Naive thymus-derived CD4-positive, alpha-beta T cell (primary cell): Measurements from ENCODE around the gene RAD51B. TPM values are rescaled to one million over a fixed set of nuclear protein-coding genes. Genes with fewer than 3 reads are reported as not detected.
"Not testable (repeated sequence)": the region's sequence is repeated elsewhere in the genome, so short reads cannot be mapped to it uniquely, and the experiment has no call there.

Source experiments
- ATAC-seq: fragments of 150-1000 bp; cut with Tn5 transposase; 2 replicates; pipeline ENCODE4 v1.10.0; 2021; ENCODE audit warnings: mild to moderate bottlenecking, moderate library complexity
- CTCF ChIA-PET: fragments of 350-600 bp; sonication (Branson Sonifier 250); formaldehyde crosslinking; loops from one replicate; lab custom pipeline; 2021; ENCODE audit warnings: antibody characterized with exemption; lab: Charles Lee
- POLR2A ChIA-PET: fragments of 350-600 bp; sonication (Branson Sonifier 250); formaldehyde crosslinking; loops from one replicate; lab custom pipeline; 2021; ENCODE audit warnings: antibody characterized with exemption, inconsistent platforms; lab: Charles Lee
- DNase-seq, 9 donors: peaks; one replicate each; pipeline versions ENCODE4 v3.0.0 to v3.0.0-alpha.2; 2020 to 2022; ENCODE audit warnings: mixed read lengths in 1 of 9
- H3K27ac ChIP-seq: one replicate; pipeline ENCODE4 v1.7.0; 2013; ENCODE audit warnings: mild to moderate bottlenecking, low read depth, low read length, moderate library complexity
- H3K27me3 ChIP-seq, 2 donors: one replicate each; pipeline ENCODE4 v1.7.0; 2013; ENCODE audit warnings: low read length in 2 of 2, mild to moderate bottlenecking in 2 of 2, moderate library complexity in 2 of 2; ENCODE audit not compliant: control insufficient read depth in 2 of 2, insufficient read depth in 2 of 2
- H3K36me3 ChIP-seq, 3 experiments: 1 replicate in 2 of 3; 2 replicates in 1 of 3; pipeline ENCODE4 v1.7.0; 2013; ENCODE audit warnings: low read length in 3 of 3, mild to moderate bottlenecking in 3 of 3, moderate library complexity in 1 of 3; ENCODE audit not compliant: insufficient read depth in 3 of 3, control insufficient read depth in 2 of 3
- H3K4me1 ChIP-seq, 2 donors: one replicate each; pipeline ENCODE4 v1.7.0; 2013; ENCODE audit warnings: low read length in 2 of 2, mild to moderate bottlenecking in 2 of 2, moderate library complexity in 1 of 2; ENCODE audit not compliant: control insufficient read depth in 2 of 2, insufficient read depth in 2 of 2
- H3K4me3 ChIP-seq: 2 replicates; pipeline ENCODE4 v1.7.0; 2013; ENCODE audit warnings: mild to moderate bottlenecking, low read length
- H3K9me3 ChIP-seq, 3 experiments: 1 replicate in 2 of 3; 2 replicates in 1 of 3; pipeline ENCODE4 v1.7.0; 2013; ENCODE audit warnings: low read length in 3 of 3; ENCODE audit not compliant: control insufficient read depth in 2 of 3
- H3K27ac Mint-ChIP-seq, 9 donors: one replicate each; pipeline ENCODE4 v1.8.0; 2020 to 2022; ENCODE audit warnings: mixed read lengths in 9 of 9, mild to moderate bottlenecking in 8 of 9, moderate library complexity in 5 of 9, inconsistent platforms in 2 of 9
- H3K27me3 Mint-ChIP-seq, 5 donors: one replicate each; pipeline ENCODE4 v1.8.0; 2021 to 2022; ENCODE audit warnings: mixed read lengths in 5 of 5, mild to moderate bottlenecking in 1 of 5
- H3K36me3 Mint-ChIP-seq, 5 donors: one replicate each; pipeline ENCODE4 v1.8.0; 2020 to 2022; ENCODE audit warnings: mixed read lengths in 5 of 5, mild to moderate bottlenecking in 3 of 5, inconsistent platforms in 1 of 5
- H3K4me1 Mint-ChIP-seq, 7 donors: one replicate each; pipeline ENCODE4 v1.8.0; 2020 to 2022; ENCODE audit warnings: mixed read lengths in 7 of 7, mild to moderate bottlenecking in 3 of 7, inconsistent platforms in 1 of 7
- H3K4me3 Mint-ChIP-seq, 10 donors: one replicate each; pipeline ENCODE4 v1.8.0; 2020 to 2022; ENCODE audit warnings: mild to moderate bottlenecking in 10 of 10, mixed read lengths in 10 of 10, moderate library complexity in 6 of 10, inconsistent platforms in 2 of 10
- H3K9me3 Mint-ChIP-seq, 11 donors: one replicate each; pipeline ENCODE4 v1.8.0; 2020 to 2022; ENCODE audit warnings: mixed read lengths in 11 of 11, mild to moderate bottlenecking in 4 of 11, inconsistent platforms in 1 of 11, moderate library complexity in 1 of 11
- intact Hi-C, 2 donors: fragments of 100-400 bp; cut with micrococcal nuclease; formaldehyde crosslinking; loops; one replicate each; pipeline ENCODE4 v1.15.1; 2023
- polyA plus RNA-seq, 2 donors: library from polyadenylated mRNA; unstranded; fragments of 300-500 nt; fragmentation: Illumina TruSeq; gene quantifications; one replicate each; pipeline ENCODE4 v1.2.3, GENCODE V29; 2021
- total RNA-seq, 6 experiments: library from RNA in 5 of 6; stranded (reverse) in 5 of 6; gene quantifications; 1 replicate in 5 of 6; 2 replicates in 1 of 6; pipeline ENCODE4 v1.2.3 and lab custom pipeline; 2021 to 2026

RAD51B gene
- total and polyA plus RNA-seq, 7 experiments from 2014 or later, result 15.0 to 42.2 (median 28.8) TPM

DNA sequence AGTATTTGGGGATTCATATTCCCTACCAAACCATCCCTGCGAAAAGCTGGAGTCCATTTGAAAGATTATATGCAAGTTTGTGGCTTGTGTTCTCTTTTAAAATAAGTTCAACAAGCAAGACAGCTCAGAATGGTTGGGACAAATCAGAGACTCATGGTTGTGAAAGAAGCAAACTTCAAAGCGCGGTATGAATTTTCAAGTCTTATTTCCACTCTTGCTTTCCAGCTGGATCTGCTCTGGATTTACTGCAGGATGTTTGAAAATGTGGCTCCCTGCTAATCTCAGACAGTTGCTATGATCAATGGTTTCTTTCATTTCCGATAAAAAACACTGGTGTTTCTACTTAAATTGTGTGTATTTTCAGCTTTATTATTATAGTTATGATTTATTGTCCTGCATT is 477.5 kb downstream of the RAD51B start:
- intact Hi-C loops, result no loop called here

DNA sequence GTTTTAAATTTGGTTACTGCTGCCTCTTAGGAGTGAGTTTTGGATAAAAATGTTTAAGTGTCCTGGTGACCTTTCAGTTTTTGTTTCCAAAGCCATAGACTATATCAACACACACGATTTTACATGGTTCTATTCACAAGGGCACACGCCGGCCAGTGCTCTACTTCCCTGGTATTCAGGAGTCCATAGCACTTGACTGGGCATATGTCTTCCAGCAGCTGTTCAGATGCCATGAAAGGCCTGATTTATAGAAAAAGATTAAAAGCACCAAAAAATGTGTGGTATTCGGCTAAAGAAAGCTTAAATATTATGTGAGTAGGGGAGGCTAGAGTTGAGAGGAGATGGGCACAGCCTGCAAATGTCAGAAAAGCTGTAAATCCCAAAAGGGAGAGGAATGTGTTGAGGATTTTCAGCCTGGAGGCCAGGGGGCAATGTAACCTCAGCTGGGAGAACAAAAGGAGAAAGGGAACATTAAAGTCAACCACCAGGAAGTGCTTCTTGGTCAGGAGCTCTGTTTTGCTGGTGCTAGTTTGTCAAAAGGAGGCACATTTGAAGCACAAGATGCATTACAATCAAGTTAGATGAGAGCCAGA is 478.4 kb downstream of the RAD51B start:
- peaks cover 12 to 51% (median 47%) of the 10 kb centered on the region in 7 donors for H3K4me1 Mint-ChIP-seq
- H3K27me3 Mint-ChIP-seq, result no peaks in the 10 kb centered on the region
- peaks cover 6 to 25% of the 10 kb centered on the region in 2 donors for H3K4me1 ChIP-seq
- DNase-seq (no peak), ATAC-seq (no peak)
- peak overlapping the region in 7 of 9 donors; percentile 5 to 76 (median 41) for H3K27ac Mint-ChIP-seq
- H3K4me3 Mint-ChIP-seq, result peak overlapping the region in 2 of 10 donors; percentile 3 to 11
- intact Hi-C loops, result no loop called here
- H3K9me3 Mint-ChIP-seq, result peaks cover 0 to 15% (median 5%) of the 10 kb centered on the region in 11 donors
- no peaks in the 10 kb centered on the region for H3K36me3 ChIP-seq
- no peak overlapping the region for H3K4me3 ChIP-seq
- H3K27ac ChIP-seq, result no peak overlapping the region
- H3K36me3 Mint-ChIP-seq, result peaks cover 5 to 30% (median 14%) of the 10 kb centered on the region in 5 donors
- ChIA-PET POLR2A (interaction anchor here (0.6 to 1.0 kb wide), 2 partner anchors 11 to 491 kb away, joined by 4 to 6 read pairs; no protein-coding TSS in a partner anchor), CTCF (interaction anchor here (0.6 to 2.1 kb wide), 2 partner anchors 10 to 490 kb away, joined by 3 to 7 read pairs; no protein-coding TSS in a partner anchor)
- peaks cover 0 to 5% (median 0%) of the 10 kb centered on the region in 3 experiments for H3K9me3 ChIP-seq
- no peaks in the 10 kb centered on the region for H3K27me3 ChIP-seq

More for the DNA sequence above, 477.5 kb downstream of the RAD51B start:
- Histone ChIP-seq H3K27ac (no peak overlapping the region), H3K36me3 (no peaks in the 10 kb centered on the region), H3K27me3 (no peaks in the 10 kb centered on the region), H3K9me3 (peaks cover 0 to 1% (median 0%) of the 10 kb centered on the region in 3 experiments), H3K4me1 (peaks cover 15 to 34% of the 10 kb centered on the region in 2 donors), H3K4me3 (no peak overlapping the region)
- Mint-ChIP-seq H3K36me3 (peaks cover 2 to 27% (median 11%) of the 10 kb centered on the region in 5 donors), H3K9me3 (peaks cover 0 to 8% (median 1%) of the 10 kb centered on the region in 11 donors), H3K27ac (no peak overlapping the region), H3K4me3 (no peak overlapping the region), H3K4me1 (peaks cover 20 to 60% (median 56%) of the 10 kb centered on the region in 7 donors), H3K27me3 (no peaks in the 10 kb centered on the region)
- ChIA-PET POLR2A (interaction anchor here (1.3 kb wide), 1 partner anchor 9 kb away, joined by 3 read pairs; no protein-coding TSS in a partner anchor), CTCF (interaction anchor here (2.1 kb wide), 1 partner anchor 10 kb away, joined by 7 read pairs; no protein-coding TSS in a partner anchor)
- ATAC-seq, result no peak
- no peak for DNase-seq

DNA sequence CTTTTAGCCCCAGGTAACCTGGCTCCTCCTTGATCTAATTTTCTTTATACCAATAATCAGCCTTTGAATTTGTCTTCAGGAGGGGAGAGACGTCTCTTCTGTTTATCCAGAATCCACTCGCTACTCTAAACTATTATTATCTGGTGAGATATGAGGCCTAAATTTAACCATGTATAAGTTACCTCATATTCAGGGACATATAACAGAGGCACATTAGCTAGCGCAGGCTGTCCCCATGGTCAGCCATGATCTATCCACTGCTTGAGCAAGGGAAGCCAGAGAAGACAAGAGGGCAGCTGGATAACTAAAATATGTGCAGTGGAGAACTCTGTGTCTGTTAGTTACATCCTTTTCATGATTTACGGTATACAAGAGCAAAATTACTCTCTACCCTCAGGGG is 481.0 kb downstream of the RAD51B start:
- H3K4me1 Mint-ChIP-seq, result peaks cover 4 to 26% (median 21%) of the 10 kb centered on the region in 7 donors
- H3K36me3 ChIP-seq, result no peaks in the 10 kb centered on the region
- H3K27ac Mint-ChIP-seq, result no peak overlapping the region
- peaks cover 0 to 10% of the 10 kb centered on the region in 2 donors for H3K4me1 ChIP-seq
- no peak overlapping the region for H3K4me3 ChIP-seq
- CTCF ChIA-PET, result interaction anchor here (0.9 kb wide), 1 partner anchor 696 kb away, joined by 3 read pairs; no protein-coding TSS in a partner anchor
- no peaks in the 10 kb centered on the region for H3K27me3 Mint-ChIP-seq
- no peak for DNase-seq
- peaks cover 0 to 5% (median 0%) of the 10 kb centered on the region in 3 experiments for H3K9me3 ChIP-seq
- intact Hi-C loops, result no loop called here
- no peaks in the 10 kb centered on the region for H3K27me3 ChIP-seq
- no peak for ATAC-seq
- POLR2A ChIA-PET, result interaction anchor here (1.0 kb wide), 1 partner anchor 14 kb away, joined by 3 read pairs; no protein-coding TSS in a partner anchor
- H3K36me3 Mint-ChIP-seq, result peaks cover 5 to 29% (median 14%) of the 10 kb centered on the region in 5 donors
- H3K4me3 Mint-ChIP-seq, result no peak overlapping the region
- peaks cover 0 to 15% (median 5%) of the 10 kb centered on the region in 11 donors for H3K9me3 Mint-ChIP-seq
- no peak overlapping the region for H3K27ac ChIP-seq

DNA sequence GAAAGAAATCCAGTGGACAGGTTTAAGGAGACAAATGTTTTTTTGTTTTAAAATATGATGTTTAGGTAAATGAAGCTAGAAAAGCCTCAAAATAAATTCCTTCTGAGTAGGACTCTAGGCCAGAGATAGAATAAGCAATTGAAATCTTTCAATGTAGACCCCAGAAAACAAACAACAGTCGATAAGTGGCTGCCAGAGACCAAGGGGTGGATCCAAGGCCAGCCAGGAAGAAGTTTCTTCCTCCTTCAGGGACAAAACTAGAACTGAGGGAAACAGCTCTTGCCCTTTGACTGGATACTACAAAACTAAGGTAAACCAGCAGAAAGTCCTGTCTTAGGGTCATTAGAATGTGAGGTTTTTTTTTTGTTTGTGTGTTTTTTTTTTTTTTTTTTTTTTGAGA is 481.6 kb downstream of the RAD51B start:
- H3K4me3 ChIP-seq, result no peak overlapping the region
- POLR2A ChIA-PET, result interaction anchor here (1.0 kb wide), 1 partner anchor 15 kb away, joined by 3 read pairs; no protein-coding TSS in a partner anchor
- H3K27me3 ChIP-seq, result no peaks in the 10 kb centered on the region
- H3K36me3 ChIP-seq, result no peaks in the 10 kb centered on the region
- peaks cover 0 to 7% of the 10 kb centered on the region in 2 donors for H3K4me1 ChIP-seq
- H3K27ac Mint-ChIP-seq, result no peak overlapping the region
- H3K4me3 Mint-ChIP-seq, result no peak overlapping the region
- ATAC-seq (no peak), DNase-seq (no peak)
- CTCF ChIA-PET, result interaction anchor here (0.9 kb wide), 1 partner anchor 696 kb away, joined by 3 read pairs; no protein-coding TSS in a partner anchor
- H3K36me3 Mint-ChIP-seq, result peaks cover 5 to 26% (median 14%) of the 10 kb centered on the region in 5 donors
- peaks cover 0 to 5% (median 0%) of the 10 kb centered on the region in 3 experiments for H3K9me3 ChIP-seq
- peaks cover 0 to 15% (median 5%) of the 10 kb centered on the region in 11 donors for H3K9me3 Mint-ChIP-seq
- H3K27me3 Mint-ChIP-seq, result no peaks in the 10 kb centered on the region
- H3K27ac ChIP-seq, result no peak overlapping the region
- intact Hi-C loops, result no loop called here
- H3K4me1 Mint-ChIP-seq, result peaks cover 4 to 22% (median 15%) of the 10 kb centered on the region in 7 donors

DNA sequence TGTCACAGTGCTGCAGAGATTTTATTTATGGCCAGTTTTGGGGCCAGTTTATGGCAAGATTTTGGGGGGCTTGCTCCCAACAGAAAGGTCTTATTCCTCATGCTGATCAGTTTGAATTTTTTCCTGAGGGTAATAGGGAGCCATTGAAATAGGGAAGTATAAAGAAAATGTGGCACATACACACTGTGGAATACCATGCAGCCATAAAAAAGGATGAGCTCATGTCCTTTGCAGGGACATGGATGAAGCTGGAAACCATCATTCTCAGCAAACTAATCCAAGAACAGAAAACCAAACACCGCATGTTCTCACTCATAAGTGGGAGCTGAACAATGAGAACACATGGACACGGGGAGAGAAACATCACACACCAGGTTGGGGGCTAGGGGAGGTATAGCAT is 483.4 kb downstream of the RAD51B start:
- H3K9me3 ChIP-seq, ATAC-seq, H3K4me1 ChIP-seq, intact Hi-C loops, H3K27ac ChIP-seq, H3K4me3 ChIP-seq, DNase-seq, POLR2A ChIA-PET, H3K27me3 ChIP-seq, H3K27ac Mint-ChIP-seq, H3K36me3 ChIP-seq, CTCF ChIA-PET, H3K27me3 Mint-ChIP-seq, H3K4me3 Mint-ChIP-seq: not testable (repeated sequence)
- Mint-ChIP-seq H3K9me3 (peaks cover 0 to 15% (median 5%) of the 10 kb centered on the region in 11 donors), H3K36me3 (peaks cover 5 to 23% (median 14%) of the 10 kb centered on the region in 5 donors), H3K4me1 (peaks cover 2 to 20% (median 10%) of the 10 kb centered on the region in 7 donors)

DNA sequence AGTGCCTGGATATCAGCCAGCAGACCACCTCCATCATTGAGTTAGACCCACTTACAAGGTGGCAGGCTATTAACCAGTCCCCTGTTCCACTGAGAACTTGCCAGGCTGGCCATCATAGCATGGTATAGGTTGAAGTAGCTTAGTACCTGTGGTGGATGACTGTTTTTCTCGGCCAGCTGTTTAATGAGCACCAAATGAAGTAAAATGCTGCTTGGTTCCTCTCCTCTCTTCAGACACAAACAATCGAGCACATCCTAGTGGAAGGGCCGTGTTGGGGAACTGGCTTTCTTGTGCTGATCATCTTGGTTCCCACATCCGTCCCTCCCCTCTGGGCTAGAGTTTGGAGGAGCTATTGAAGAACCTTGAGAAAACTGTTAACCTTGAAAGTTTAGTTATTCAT is 486.2 kb downstream of the RAD51B start:
- no peaks in the 10 kb centered on the region for H3K27me3 ChIP-seq
- H3K4me3 ChIP-seq, result no peak overlapping the region
- Mint-ChIP-seq H3K36me3 (peaks cover 5 to 20% (median 10%) of the 10 kb centered on the region in 5 donors), H3K4me1 (peaks cover 3 to 29% (median 12%) of the 10 kb centered on the region in 7 donors), H3K4me3 (no peak overlapping the region), H3K27ac (peak overlapping the region in 2 of 9 donors; percentile 8 to 28), H3K9me3 (peaks cover 0 to 15% (median 5%) of the 10 kb centered on the region in 11 donors), H3K27me3 (no peaks in the 10 kb centered on the region)
- H3K9me3 ChIP-seq, result peaks cover 0 to 5% (median 0%) of the 10 kb centered on the region in 3 experiments
- DNase-seq, result no peak
- no peaks in the 10 kb centered on the region for H3K4me1 ChIP-seq
- no peak overlapping the region for H3K27ac ChIP-seq
- ATAC-seq, result no peak
- POLR2A ChIA-PET, result interaction anchor here (0.9 to 1.4 kb wide), 2 partner anchors 8 to 11 kb away, joined by 3 to 4 read pairs; no protein-coding TSS in a partner anchor
- CTCF ChIA-PET, result interaction anchor here (0.7 to 1.5 kb wide), 3 partner anchors 13 to 30 kb away, joined by 3 to 6 read pairs (median 3); no protein-coding TSS in a partner anchor
- intact Hi-C loops, result no loop called here
- H3K36me3 ChIP-seq, result no peaks in the 10 kb centered on the region
